Vagina (tissue), 2 donors: ENCODE results near the gene ST6GAL2.

ENCODE experiments used
- POLR2A ChIP-seq, 2 donors: fragments of 450-650 bp; IDR thresholded peaks; one replicate each; pipeline ENCODE4 v1.6.1; 2017; ENCODE audit warnings: antibody characterized with exemption in 2 of 2, mild to moderate bottlenecking in 2 of 2, moderate library complexity in 2 of 2
- POLR2AphosphoS5 ChIP-seq, 2 donors: sonication (generic); formaldehyde crosslinking; IDR thresholded peaks; one replicate each; pipeline ENCODE4 v1.9.0; 2017; ENCODE audit warnings: antibody characterized with exemption in 2 of 2, mild to moderate bottlenecking in 2 of 2, low read depth in 1 of 2; ENCODE audit not compliant: insufficient read depth in 1 of 2
- TF ChIP-seq, protein P1 (sequence below), 3 experiments: fragments of 450-650 bp in 2 of 3; fragments of 200-600 bp in 1 of 3; sonication (generic) in 1 of 3; IDR thresholded peaks; one replicate each; pipeline ENCODE4 v1.5.1; 2017 to 2019; ENCODE audit warnings: antibody characterized with exemption in 3 of 3, mild to moderate bottlenecking in 2 of 3, moderate library complexity in 2 of 3

DNA sequence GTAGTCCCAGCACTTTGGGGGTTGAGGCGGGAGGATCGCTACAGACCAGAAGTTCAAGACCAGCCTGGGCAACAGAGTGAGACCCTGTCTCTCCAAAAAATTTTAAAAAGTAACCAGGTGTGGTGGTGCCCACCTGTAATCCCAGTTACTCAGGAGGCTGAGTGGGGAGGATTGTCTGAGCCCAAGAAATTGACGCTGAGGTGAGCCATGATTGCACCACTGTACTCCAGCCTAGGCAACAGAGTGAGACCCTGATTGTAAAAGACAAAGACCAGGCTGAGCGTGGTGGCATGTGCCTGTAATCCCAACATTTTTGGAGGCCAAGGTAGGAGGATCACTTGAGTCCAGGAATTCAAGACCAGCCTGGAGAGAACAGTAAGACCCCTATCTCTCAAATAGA is 7.8 kb downstream of the ST6GAL2 start:
- TF ChIP-seq, protein P1, sequence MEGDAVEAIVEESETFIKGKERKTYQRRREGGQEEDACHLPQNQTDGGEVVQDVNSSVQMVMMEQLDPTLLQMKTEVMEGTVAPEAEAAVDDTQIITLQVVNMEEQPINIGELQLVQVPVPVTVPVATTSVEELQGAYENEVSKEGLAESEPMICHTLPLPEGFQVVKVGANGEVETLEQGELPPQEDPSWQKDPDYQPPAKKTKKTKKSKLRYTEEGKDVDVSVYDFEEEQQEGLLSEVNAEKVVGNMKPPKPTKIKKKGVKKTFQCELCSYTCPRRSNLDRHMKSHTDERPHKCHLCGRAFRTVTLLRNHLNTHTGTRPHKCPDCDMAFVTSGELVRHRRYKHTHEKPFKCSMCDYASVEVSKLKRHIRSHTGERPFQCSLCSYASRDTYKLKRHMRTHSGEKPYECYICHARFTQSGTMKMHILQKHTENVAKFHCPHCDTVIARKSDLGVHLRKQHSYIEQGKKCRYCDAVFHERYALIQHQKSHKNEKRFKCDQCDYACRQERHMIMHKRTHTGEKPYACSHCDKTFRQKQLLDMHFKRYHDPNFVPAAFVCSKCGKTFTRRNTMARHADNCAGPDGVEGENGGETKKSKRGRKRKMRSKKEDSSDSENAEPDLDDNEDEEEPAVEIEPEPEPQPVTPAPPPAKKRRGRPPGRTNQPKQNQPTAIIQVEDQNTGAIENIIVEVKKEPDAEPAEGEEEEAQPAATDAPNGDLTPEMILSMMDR (IDR thresholded peaks at IDR 0.05), result no peak
- TF ChIP-seq POLR2A (IDR thresholded peaks at IDR 0.05), result no peak
- TF ChIP-seq POLR2AphosphoS5 (IDR thresholded peaks at IDR 0.05; ENCODE audit: insufficient read depth in 1 of 2, low read depth in 1 of 2), result no peak
